H9 (cell line): ENCODE measurements around the gene LAMA3. TPM values are rescaled to one million over a fixed set of nuclear protein-coding genes. Genes with fewer than 3 reads are reported as not detected.
A peak's percentile ranks its signal among the peaks of the same experiment; 100 is the strongest.

Experiments used
- DNase-seq: peaks from one replicate; pipeline ENCODE4 v3.0.0-alpha.2; 2017
- H2AFZ ChIP-seq: one replicate; pipeline ENCODE4 v1.6.1; 2013; ENCODE audit warnings: mild to moderate bottlenecking, low read length, control low read depth, moderate library complexity
- H2AK5ac ChIP-seq: 2 replicates; pipeline ENCODE4 v1.6.1; 2013; ENCODE audit warnings: low read length, control low read depth, mixed read lengths; ENCODE audit not compliant: insufficient read length
- H2BK120ac ChIP-seq: one replicate; pipeline ENCODE4 v1.6.1; 2013; ENCODE audit warnings: low read depth, mild to moderate bottlenecking, low read length, control low read depth, inconsistent platforms; ENCODE audit not compliant: poor library complexity, severe bottlenecking
- H2BK12ac ChIP-seq: 2 replicates; pipeline ENCODE4 v1.6.1; 2013; ENCODE audit warnings: low read length, control low read depth, mixed read lengths, low read depth; ENCODE audit not compliant: insufficient read length
- H2BK15ac ChIP-seq: 2 replicates; pipeline ENCODE4 v1.6.1; 2013; ENCODE audit warnings: low read depth, low read length, control low read depth
- H2BK20ac ChIP-seq: one replicate; pipeline ENCODE4 v1.6.1; 2013; ENCODE audit warnings: low read depth, mild to moderate bottlenecking, low read length, control low read depth, inconsistent platforms; ENCODE audit not compliant: poor library complexity, severe bottlenecking
- H2BK5ac ChIP-seq: 2 replicates; pipeline ENCODE4 v1.6.1; 2013; ENCODE audit warnings: low read length, control low read depth, mixed read lengths; ENCODE audit not compliant: insufficient read length
- H3K14ac ChIP-seq: 2 replicates; pipeline ENCODE4 v1.6.1; 2013; ENCODE audit warnings: low read length, control low read depth; ENCODE audit not compliant: insufficient read depth
- H3K18ac ChIP-seq: 2 replicates; pipeline ENCODE4 v1.6.1; 2013; ENCODE audit warnings: low read depth, mild to moderate bottlenecking, mixed read lengths, low read length, control low read depth; ENCODE audit not compliant: insufficient read length
- H3K23ac ChIP-seq: 2 replicates; pipeline ENCODE4 v1.6.1; 2013; ENCODE audit warnings: low read length, control low read depth, mixed read lengths, low read depth; ENCODE audit not compliant: insufficient read length
- H3K23me2 ChIP-seq: 2 replicates; pipeline ENCODE4 v1.6.1; 2013; ENCODE audit warnings: low read depth, mild to moderate bottlenecking, mixed read lengths, low read length, control low read depth; ENCODE audit not compliant: insufficient read length, poor library complexity, severe bottlenecking
- H3K27ac ChIP-seq: 2 replicates; pipeline ENCODE4 v1.5.1; 2013; ENCODE audit warnings: low read length, control low read depth, mixed read lengths, low read depth; ENCODE audit not compliant: insufficient read length
- H3K27me3 ChIP-seq: 2 replicates; pipeline ENCODE4 v1.6.1; 2013; ENCODE audit warnings: low read length, control low read depth, inconsistent platforms; ENCODE audit not compliant: insufficient read depth
- H3K4ac ChIP-seq: 2 replicates; pipeline ENCODE4 v1.6.1; 2013; ENCODE audit warnings: low read depth, mild to moderate bottlenecking, control low read depth, inconsistent platforms, low read length, moderate library complexity
- H3K4me1 ChIP-seq: 2 replicates; pipeline ENCODE4 v1.6.1; 2013; ENCODE audit warnings: low read length, control low read depth, inconsistent platforms; ENCODE audit not compliant: insufficient read depth
- H3K4me2 ChIP-seq: 2 replicates; pipeline ENCODE4 v1.6.1; 2013; ENCODE audit warnings: low read length, control low read depth, mixed read lengths; ENCODE audit not compliant: insufficient read length, insufficient read depth
- H3K56ac ChIP-seq: 2 replicates; pipeline ENCODE4 v1.6.1; 2013; ENCODE audit warnings: low read depth, mild to moderate bottlenecking, mixed read lengths, low read length, control low read depth; ENCODE audit not compliant: insufficient read length
- H3K79me1 ChIP-seq: 2 replicates; pipeline ENCODE4 v1.6.1; 2013; ENCODE audit warnings: low read depth, mild to moderate bottlenecking, moderate library complexity, low read length, control low read depth, inconsistent platforms; ENCODE audit not compliant: insufficient read depth, poor library complexity, severe bottlenecking
- H3K79me2 ChIP-seq: 2 replicates; pipeline ENCODE4 v1.6.1; 2013; ENCODE audit warnings: low read length, control low read depth, inconsistent platforms; ENCODE audit not compliant: insufficient read depth
- H3K9ac ChIP-seq: 2 replicates; pipeline ENCODE4 v1.6.1; 2013; ENCODE audit warnings: low read length, control low read depth, mixed read lengths; ENCODE audit not compliant: insufficient read length; ENCODE audit errors: extremely low read depth
- H3K9me3 ChIP-seq: one replicate; pipeline ENCODE4 v1.6.1; 2013; ENCODE audit warnings: low read depth, low read length, inconsistent platforms; ENCODE audit not compliant: control insufficient read depth
- H3T11ph ChIP-seq: one replicate; pipeline ENCODE4 v1.6.1; 2013; ENCODE audit warnings: mild to moderate bottlenecking, low read length, control low read depth, inconsistent platforms
- H4K20me1 ChIP-seq: one replicate; pipeline ENCODE4 v1.6.1; 2013; ENCODE audit not compliant: control insufficient read depth, insufficient read length, insufficient read depth
- H4K5ac ChIP-seq: 2 replicates; pipeline ENCODE4 v1.6.1; 2013; ENCODE audit warnings: low read depth, mild to moderate bottlenecking, mixed read lengths, low read length, control low read depth; ENCODE audit not compliant: insufficient read length
- H4K8ac ChIP-seq: replicated peaks from 2 replicates; pipeline ENCODE4 v1.6.1; 2013; ENCODE audit warnings: low read length, control low read depth, mixed read lengths, low read depth; ENCODE audit not compliant: insufficient read length
- H4K91ac ChIP-seq: 2 replicates; pipeline ENCODE4 v1.6.1; 2013; ENCODE audit warnings: low read depth, mild to moderate bottlenecking, moderate library complexity, mixed read lengths, low read length, control low read depth; ENCODE audit not compliant: insufficient read length
- H3K27ac Mint-ChIP-seq, 3 experiments: 2 replicates in 2 of 3; 3 replicates in 1 of 3; pipeline ENCODE4 v1.8.0; 2020 to 2021; ENCODE audit warnings: mixed read lengths in 3 of 3, mild to moderate bottlenecking in 1 of 3, moderate library complexity in 1 of 3
- H3K27me3 Mint-ChIP-seq: 2 replicates; pipeline ENCODE4 v1.8.0; 2021; ENCODE audit warnings: low read depth, mild to moderate bottlenecking, moderate library complexity, mixed read lengths
- H3K36me3 Mint-ChIP-seq, 3 experiments: 2 replicates in 2 of 3; 3 replicates in 1 of 3; pipeline ENCODE4 v1.8.0; 2020 to 2021; ENCODE audit warnings: low read depth in 3 of 3, mixed read lengths in 3 of 3; ENCODE audit not compliant: insufficient read depth in 1 of 3
- H3K4me1 Mint-ChIP-seq, 2 experiments: 2 replicates each; pipeline ENCODE4 v1.8.0; 2020; ENCODE audit warnings: mixed read lengths in 2 of 2
- H3K4me3 Mint-ChIP-seq, 2 experiments: 2 replicates in 1 of 2; 3 replicates in 1 of 2; pipeline ENCODE4 v1.8.0; 2020 to 2021; ENCODE audit warnings: mild to moderate bottlenecking in 2 of 2, mixed read lengths in 2 of 2, moderate library complexity in 1 of 2
- H3K9me3 Mint-ChIP-seq, 2 experiments: 2 replicates in 1 of 2; 3 replicates in 1 of 2; pipeline ENCODE4 v1.8.0; 2020; ENCODE audit warnings: mild to moderate bottlenecking in 2 of 2, mixed read lengths in 2 of 2, moderate library complexity in 1 of 2
- WGBS: extraction: QIAGEN DNeasy Blood & Tissue Kit; methylation state at CpG from one replicate; pipeline ENCODE4 v1.1.7; 2013; ENCODE audit warnings: missing lambda C conversion rate, low lambda C conversion rate, mixed read lengths; ENCODE audit not compliant: insufficient read length; ENCODE audit errors: extremely low coverage; 5-methylcytosine and 5-hydroxymethylcytosine counted together
- total RNA-seq: library from RNA; stranded (reverse); gene quantifications from 2 replicates; pipeline ENCODE4 v1.2.1, GENCODE V29; 2021
- TF ChIP-seq, protein P1 (sequence below): fragments of 200-600 bp; sonication (generic); conservative IDR thresholded peaks from 3 replicates; pipeline ENCODE4 v1.8.0; 2021; ENCODE audit warnings: antibody characterized with exemption, mild to moderate bottlenecking

The LAMA3 gene
- total RNA-seq, 1 experiment from 2014 or later: 0.33 TPM

DNA sequence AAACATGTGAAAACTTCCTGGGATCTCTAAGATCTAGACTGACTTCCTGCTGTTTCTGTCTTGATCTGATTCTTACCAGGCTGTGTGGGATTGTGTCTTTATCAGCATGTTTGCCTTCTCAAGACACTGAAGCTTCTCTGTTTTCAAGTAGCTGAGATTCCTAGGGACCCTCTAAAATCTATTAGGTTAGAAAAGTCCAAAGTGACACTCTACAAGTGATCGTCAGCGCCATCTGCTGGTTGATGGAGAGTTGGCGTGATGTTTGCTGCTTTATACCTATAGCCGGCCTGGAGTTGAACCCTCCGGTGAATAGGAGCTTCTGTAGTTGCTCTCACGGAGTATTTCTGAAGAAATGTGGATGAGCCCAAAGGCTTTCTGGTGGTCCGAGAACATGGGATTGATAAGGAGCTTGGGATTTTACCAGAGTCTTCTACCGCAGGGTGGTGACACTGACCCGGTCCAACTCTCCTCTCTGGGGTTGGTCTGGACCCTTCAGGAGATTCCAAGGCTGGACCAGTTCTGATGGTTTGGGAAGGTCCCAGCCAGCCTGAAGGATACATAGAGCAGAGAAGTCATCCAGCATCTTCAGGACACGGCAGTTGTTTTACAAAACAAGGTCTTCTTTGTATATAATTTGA is 229.3 kb downstream of the LAMA3 start:
- Histone ChIP-seq H3K18ac (no peak overlapping the region), H3K23ac (no peak overlapping the region), H3K56ac (no peak overlapping the region), H2AFZ (no peak overlapping the region), H2BK20ac (no peak overlapping the region), H2BK15ac (no peak overlapping the region), H3K27me3 (no peaks in the 10 kb centered on the region), H2AK5ac (no peak overlapping the region), H4K91ac (no peak overlapping the region), H2BK120ac (no peak overlapping the region), H3T11ph (no peak overlapping the region), H3K9me3 (no peaks in the 10 kb centered on the region), H3K4me1 (no peaks in the 10 kb centered on the region; the same call in 1 of the 2 replicates), H2BK12ac (no peak overlapping the region), H3K14ac (no peak overlapping the region), H4K5ac (no peak overlapping the region), H4K20me1 (no peaks in the 10 kb centered on the region), H3K27ac (no peak overlapping the region), H2BK5ac (no peak overlapping the region), H3K23me2 (no peaks in the 10 kb centered on the region), H3K4me2 (no peak overlapping the region), H3K9ac (no peak overlapping the region), H3K79me2 (no peaks in the 10 kb centered on the region), H4K8ac (no peak overlapping the region), H3K79me1 (no peaks in the 10 kb centered on the region), H3K4ac (no peak overlapping the region)
- H3K4me3 Mint-ChIP-seq: no peak overlapping the region
- H3K27ac Mint-ChIP-seq: no peak overlapping the region
- DNase-seq: peak; percentile 79
- no CpG with 5 or more reads among the region's 10 CpGs for WGBS
- no peaks in the 10 kb centered on the region for H3K36me3 Mint-ChIP-seq
- H3K27me3 Mint-ChIP-seq: no peaks in the 10 kb centered on the region
- H3K4me1 Mint-ChIP-seq: peaks cover 8 to 11% of the 10 kb centered on the region in 2 experiments
- no peaks in the 10 kb centered on the region for H3K9me3 Mint-ChIP-seq
- TF ChIP-seq, protein P1, sequence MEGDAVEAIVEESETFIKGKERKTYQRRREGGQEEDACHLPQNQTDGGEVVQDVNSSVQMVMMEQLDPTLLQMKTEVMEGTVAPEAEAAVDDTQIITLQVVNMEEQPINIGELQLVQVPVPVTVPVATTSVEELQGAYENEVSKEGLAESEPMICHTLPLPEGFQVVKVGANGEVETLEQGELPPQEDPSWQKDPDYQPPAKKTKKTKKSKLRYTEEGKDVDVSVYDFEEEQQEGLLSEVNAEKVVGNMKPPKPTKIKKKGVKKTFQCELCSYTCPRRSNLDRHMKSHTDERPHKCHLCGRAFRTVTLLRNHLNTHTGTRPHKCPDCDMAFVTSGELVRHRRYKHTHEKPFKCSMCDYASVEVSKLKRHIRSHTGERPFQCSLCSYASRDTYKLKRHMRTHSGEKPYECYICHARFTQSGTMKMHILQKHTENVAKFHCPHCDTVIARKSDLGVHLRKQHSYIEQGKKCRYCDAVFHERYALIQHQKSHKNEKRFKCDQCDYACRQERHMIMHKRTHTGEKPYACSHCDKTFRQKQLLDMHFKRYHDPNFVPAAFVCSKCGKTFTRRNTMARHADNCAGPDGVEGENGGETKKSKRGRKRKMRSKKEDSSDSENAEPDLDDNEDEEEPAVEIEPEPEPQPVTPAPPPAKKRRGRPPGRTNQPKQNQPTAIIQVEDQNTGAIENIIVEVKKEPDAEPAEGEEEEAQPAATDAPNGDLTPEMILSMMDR: peak; percentile 92
